GM12878 (cell line): ENCODE measurements around the gene METTL1. TPM values are rescaled to one million over a fixed set of nuclear protein-coding genes. Genes with fewer than 3 reads are reported as not detected.

Experiments
- ATAC-seq: fragments of 200-7000 bp; cut with Tn5 transposase; 3 replicates; pipeline ENCODE4 v1.9.1; 2020; ENCODE audit warnings: mild to moderate bottlenecking, moderate library complexity
- BruUV-seq: library from RNA; stranded (reverse); fragments of 400-500 nt; replicated peaks from 2 replicates; lab custom pipeline; 2021; lab: Mats Ljungman, UMichigan
- CTCF ChIA-PET: fragments of 300-600 bp; sonication (Branson Sonifier 250); formaldehyde crosslinking; extraction: SDS; loops from one replicate; lab custom pipeline; 2021; ENCODE audit warnings: inconsistent platforms; lab: Yijun Ruan, JAX
- POLR2A ChIA-PET: fragments of 350-600 bp; formaldehyde crosslinking; extraction: SDS; loops from one replicate; lab custom pipeline; 2021; ENCODE audit warnings: inconsistent platforms; lab: Charles Lee
- RAD21 ChIA-PET: fragments of 300-600 bp; sonication (Branson Sonifier 250); formaldehyde crosslinking; loops from one replicate; lab custom pipeline; 2023; ENCODE audit warnings: antibody characterized with exemption; ENCODE audit not compliant: unreplicated experiment; lab: Charles Lee
- SMC1A ChIA-PET: fragments of 300-600 bp; sonication (Branson Sonifier 250); formaldehyde crosslinking; loops from one replicate; lab custom pipeline; 2023; ENCODE audit not compliant: unreplicated experiment, uncharacterized antibody; lab: Charles Lee
- DNase-seq: peaks from one replicate; pipeline ENCODE4 v3.0.0-alpha.2; 2011; ENCODE audit warnings: low read depth, low spot score
- FAIRE-seq: peaks from 3 replicates; lab custom pipeline; 2011; peaks lifted over from hg19 to GRCh38; lab: Jason Lieb, UNC
- H2AFZ ChIP-seq: 2 replicates; pipeline ENCODE4 v1.6.0; 2011; ENCODE audit warnings: low read depth, low read length, control low read depth; ENCODE audit not compliant: control insufficient read depth
- H3K27ac ChIP-seq: 2 replicates; pipeline ENCODE4 v1.5.1; 2011; ENCODE audit warnings: control low read depth; ENCODE audit not compliant: control insufficient read depth, insufficient read depth
- H3K27me3 ChIP-seq, 2 experiments: replicated peaks in 1 of 2; 2 replicates each; pipeline versions ENCODE4 v1.6.0 to v1.6.1; 2011; ENCODE audit warnings: low read length in 1 of 2; ENCODE audit not compliant: control insufficient read depth in 2 of 2, insufficient read depth in 2 of 2
- H3K36me3 ChIP-seq, 2 experiments: 2 replicates each; pipeline ENCODE4 v1.5.1; 2011; ENCODE audit warnings: low read length in 1 of 2; ENCODE audit not compliant: control insufficient read depth in 2 of 2, insufficient read depth in 2 of 2
- H3K4me1 ChIP-seq: 2 replicates; pipeline ENCODE4 v1.6.1; 2011; ENCODE audit warnings: mild to moderate bottlenecking, low read length, moderate library complexity, mixed read lengths; ENCODE audit not compliant: control insufficient read depth, insufficient read depth
- H3K4me2 ChIP-seq: 2 replicates; pipeline ENCODE4 v1.6.0; 2011; ENCODE audit warnings: control low read depth; ENCODE audit not compliant: control insufficient read depth, insufficient read depth
- H3K4me3 ChIP-seq: fragments of 200-600 bp; sonication (generic); 2 replicates; pipeline ENCODE4 v1.5.1; 2016
- H3K79me2 ChIP-seq: 2 replicates; pipeline ENCODE4 v1.6.0; 2011; ENCODE audit warnings: low read length; ENCODE audit not compliant: control insufficient read depth, insufficient read depth
- H3K9ac ChIP-seq: 2 replicates; pipeline ENCODE4 v1.8.0; 2011; ENCODE audit warnings: low read length, control low read depth, mixed read lengths; ENCODE audit not compliant: control insufficient read depth, insufficient read depth
- H3K9me3 ChIP-seq: replicated peaks from 3 replicates; pipeline ENCODE4 v1.5.1; 2011; ENCODE audit warnings: mild to moderate bottlenecking, low read length; ENCODE audit not compliant: control insufficient read depth, insufficient read depth
- H4K20me1 ChIP-seq: 2 replicates; pipeline ENCODE4 v1.6.0; 2011; ENCODE audit not compliant: control insufficient read depth, insufficient read depth
- HCFC1 ChIP-seq: fragments of 150-350 bp; IDR thresholded peaks from 2 replicates; pipeline ENCODE4 v1.6.1; 2014; ENCODE audit warnings: low read length
- NR2F1 ChIP-seq: fragments of 450-650 bp; conservative IDR thresholded peaks from 2 replicates; pipeline ENCODE4 v1.6.1; 2017; ENCODE audit warnings: mild to moderate bottlenecking
- PML ChIP-seq: IDR thresholded peaks from 2 replicates; pipeline ENCODE4 v1.6.1; 2012; ENCODE audit warnings: low read length, inconsistent platforms
- RB1 ChIP-seq: fragments of 450-650 bp; formaldehyde crosslinking; IDR thresholded peaks from 2 replicates; pipeline ENCODE4 v1.6.1; 2017; ENCODE audit warnings: mild to moderate bottlenecking, borderline replicate concordance
- SUZ12 ChIP-seq: fragments of 200-600 bp; sonication (generic); IDR thresholded peaks from one replicate; pipeline ENCODE4 v1.6.1; 2018; ENCODE audit warnings: antibody characterized with exemption, mild to moderate bottlenecking; ENCODE audit not compliant: unreplicated experiment
- WGBS: methylation state at CpG from one replicate; pipeline ENCODE4 v1.1.6; 2016; ENCODE audit warnings: low lambda C conversion rate; ENCODE audit not compliant: insufficient replicate concordance, insufficient coverage; ENCODE audit errors: missing lambda C conversion rate; 5-methylcytosine and 5-hydroxymethylcytosine counted together
- in situ Hi-C: fragments of 300-500 bp; cut with MboI; formaldehyde crosslinking; loops from 9 replicates; pipeline ENCODE4 v1.14.3; 2018; ENCODE audit warnings: mixed read lengths
- intact Hi-C: fragments of 100-400 bp; cut with micrococcal nuclease; formaldehyde crosslinking; loops from one replicate; pipeline ENCODE4 v1.14.2; 2022; ENCODE audit not compliant: unreplicated experiment
- polyA plus RNA-seq, 11 experiments: library from polyadenylated mRNA; depleted of rRNA in 4 of 11; unstranded in 6 of 11; stranded (reverse) in 5 of 11; fragments of >200 nt; fragmentation: Nextera tagmentation in 4 of 11; fragmentation: Illumina TruSeq in 1 of 11; extraction: Ambion mirVana in 4 of 11; extraction: Trizol in 1 of 11; gene quantifications; 1 replicate in 1 of 11; 2 replicates in 10 of 11; pipeline versions ENCODE4 v1.2.1 to v1.2.3, GENCODE V29; 2011 to 2016; ENCODE audit warnings: inconsistent platforms in 2 of 11, missing spikeins in 2 of 11, low read depth in 1 of 11
- total RNA-seq, 4 experiments: library from RNA; depleted of rRNA in 3 of 4; stranded (reverse); fragments of >200 nt in 3 of 4; fragmentation: Illumina TruSeq in 1 of 4; extraction: Trizol in 1 of 4; gene quantifications; 2 replicates each; pipeline versions ENCODE4 v1.2.1 to v1.2.3, GENCODE V29; 2013 to 2021
- TF ChIP-seq, protein P1 (sequence below): fragments of 450-650 bp; formaldehyde crosslinking; IDR thresholded peaks from 2 replicates; pipeline ENCODE4 v1.5.0; 2022; ENCODE audit warnings: mild to moderate bottlenecking, missing genetic modification characterization
- TF ChIP-seq, protein P2 (sequence below): IDR thresholded peaks from 2 replicates; pipeline ENCODE4 v1.6.1; 2011; ENCODE audit warnings: mild to moderate bottlenecking, low read depth, low read length, moderate library complexity; ENCODE audit not compliant: insufficient replicate concordance
- TF ChIP-seq, protein P3 (sequence below): fragments of 450-650 bp; IDR thresholded peaks from 2 replicates; pipeline ENCODE4 v1.6.1; 2017; ENCODE audit warnings: mild to moderate bottlenecking, low read depth, inconsistent platforms; ENCODE audit not compliant: poor library complexity, severe bottlenecking
- TF ChIP-seq, protein P4 (sequence below): fragments of 450-650 bp; formaldehyde crosslinking; IDR thresholded peaks from 2 replicates; pipeline ENCODE4 v1.4.0; 2022; ENCODE audit warnings: mild to moderate bottlenecking, moderate library complexity

METTL1 gene
- total and polyA plus RNA-seq, 10 of the 15 experiments (the other 5 are each of a cell fraction or from before 2014, with no cell fraction given), result 11.3 to 44.3 (median 30.6) TPM

DNA sequence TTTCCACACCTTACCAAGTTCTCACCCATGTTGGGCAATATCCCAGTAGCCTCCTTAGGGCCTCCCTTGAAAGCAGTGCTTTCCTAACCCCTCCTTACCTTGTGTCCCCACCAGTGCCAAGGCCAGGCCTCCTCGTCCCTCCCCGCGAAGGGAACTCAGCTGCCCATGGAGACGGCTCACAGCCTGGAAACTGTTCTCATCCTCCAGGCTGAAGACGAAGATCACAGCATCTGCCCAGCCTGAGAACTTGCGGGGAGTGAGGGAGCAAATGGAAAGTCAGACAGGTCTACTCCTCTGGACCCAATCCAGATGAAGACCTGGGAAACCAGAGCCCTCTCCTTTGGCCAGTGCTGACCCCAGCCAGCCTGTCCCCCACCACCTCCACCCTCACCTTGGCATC lies 38.0 kb downstream of the METTL1 start (continued):
- TF ChIP-seq RB1 (no peak), PML (no peak), HCFC1 (no peak)
- TF ChIP-seq, protein P1, sequence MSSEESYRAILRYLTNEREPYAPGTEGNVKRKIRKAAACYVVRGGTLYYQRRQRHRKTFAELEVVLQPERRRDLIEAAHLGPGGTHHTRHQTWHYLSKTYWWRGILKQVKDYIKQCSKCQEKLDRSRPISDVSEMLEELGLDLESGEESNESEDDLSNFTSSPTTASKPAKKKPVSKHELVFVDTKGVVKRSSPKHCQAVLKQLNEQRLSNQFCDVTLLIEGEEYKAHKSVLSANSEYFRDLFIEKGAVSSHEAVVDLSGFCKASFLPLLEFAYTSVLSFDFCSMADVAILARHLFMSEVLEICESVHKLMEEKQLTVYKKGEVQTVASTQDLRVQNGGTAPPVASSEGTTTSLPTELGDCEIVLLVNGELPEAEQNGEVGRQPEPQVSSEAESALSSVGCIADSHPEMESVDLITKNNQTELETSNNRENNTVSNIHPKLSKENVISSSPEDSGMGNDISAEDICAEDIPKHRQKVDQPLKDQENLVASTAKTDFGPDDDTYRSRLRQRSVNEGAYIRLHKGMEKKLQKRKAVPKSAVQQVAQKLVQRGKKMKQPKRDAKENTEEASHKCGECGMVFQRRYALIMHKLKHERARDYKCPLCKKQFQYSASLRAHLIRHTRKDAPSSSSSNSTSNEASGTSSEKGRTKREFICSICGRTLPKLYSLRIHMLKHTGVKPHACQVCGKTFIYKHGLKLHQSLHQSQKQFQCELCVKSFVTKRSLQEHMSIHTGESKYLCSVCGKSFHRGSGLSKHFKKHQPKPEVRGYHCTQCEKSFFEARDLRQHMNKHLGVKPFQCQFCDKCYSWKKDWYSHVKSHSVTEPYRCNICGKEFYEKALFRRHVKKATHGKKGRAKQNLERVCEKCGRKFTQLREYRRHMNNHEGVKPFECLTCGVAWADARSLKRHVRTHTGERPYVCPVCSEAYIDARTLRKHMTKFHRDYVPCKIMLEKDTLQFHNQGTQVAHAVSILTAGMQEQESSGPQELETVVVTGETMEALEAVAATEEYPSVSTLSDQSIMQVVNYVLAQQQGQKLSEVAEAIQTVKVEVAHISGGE (CRISPR knock-in tag), result no peak
- TF ChIP-seq, protein P2, sequence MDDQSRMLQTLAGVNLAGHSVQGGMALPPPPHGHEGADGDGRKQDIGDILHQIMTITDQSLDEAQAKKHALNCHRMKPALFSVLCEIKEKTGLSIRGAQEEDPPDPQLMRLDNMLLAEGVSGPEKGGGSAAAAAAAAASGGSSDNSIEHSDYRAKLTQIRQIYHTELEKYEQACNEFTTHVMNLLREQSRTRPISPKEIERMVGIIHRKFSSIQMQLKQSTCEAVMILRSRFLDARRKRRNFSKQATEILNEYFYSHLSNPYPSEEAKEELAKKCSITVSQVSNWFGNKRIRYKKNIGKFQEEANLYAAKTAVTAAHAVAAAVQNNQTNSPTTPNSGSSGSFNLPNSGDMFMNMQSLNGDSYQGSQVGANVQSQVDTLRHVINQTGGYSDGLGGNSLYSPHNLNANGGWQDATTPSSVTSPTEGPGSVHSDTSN, result no peak

DNA sequence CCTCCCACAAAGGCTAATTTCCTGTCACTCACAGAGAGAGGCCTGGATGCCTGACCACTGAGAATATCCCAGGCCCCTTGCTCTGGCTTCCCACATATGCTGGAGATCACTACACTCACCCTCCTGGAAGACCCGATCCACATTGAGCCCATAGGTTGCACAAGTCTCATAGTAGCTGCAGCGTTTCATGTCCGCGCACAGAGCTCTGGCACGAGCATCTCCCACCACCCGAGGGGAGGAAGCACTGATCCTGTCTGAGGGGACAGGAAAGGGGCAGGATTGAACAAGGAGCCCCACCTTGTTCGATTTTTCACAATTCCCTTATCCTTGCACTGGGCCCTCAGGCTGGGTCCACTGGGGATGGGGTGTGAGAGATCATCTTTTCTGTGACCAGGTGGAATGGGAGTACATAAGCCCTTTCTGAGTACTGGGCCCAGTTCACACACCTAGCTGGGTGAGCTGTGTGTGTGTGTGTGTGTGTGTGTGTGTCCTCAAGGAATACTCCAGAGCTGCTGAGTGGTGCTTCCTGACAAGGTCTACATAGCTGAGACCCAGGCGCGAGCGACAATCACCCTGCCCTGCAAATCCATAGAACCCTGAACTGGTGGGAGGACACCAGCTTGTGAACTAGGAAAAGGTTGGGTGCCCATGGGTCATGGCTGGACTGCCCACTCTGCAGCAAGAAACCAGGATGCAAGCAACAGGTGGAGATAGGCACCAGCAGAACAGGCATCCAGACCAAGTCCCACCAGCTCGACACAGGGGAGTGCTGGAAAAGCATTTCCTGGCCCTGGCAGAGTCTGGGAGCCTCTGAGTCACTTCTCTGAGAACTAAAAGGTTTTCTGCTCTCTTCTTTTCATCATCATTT lies 38.9 kb downstream of the METTL1 start:
- RAD21 ChIA-PET, result no interaction called here
- WGBS, result 82% methylated on average over 11 of the region's 11 CpGs
- Histone ChIP-seq H3K4me3 (no peak overlapping the region), H4K20me1 (no peaks in the 10 kb centered on the region), H3K4me1 (no peaks in the 10 kb centered on the region), H3K79me2 (no peaks in the 10 kb centered on the region), H3K36me3 (peaks cover 4 to 12% of the 10 kb centered on the region in 2 experiments), H3K9me3 (no peaks in the 10 kb centered on the region), H3K27me3 (no peaks in the 10 kb centered on the region), H2AFZ (no peak overlapping the region), H3K9ac (no peak overlapping the region), H3K4me2 (no peak overlapping the region), H3K27ac (no peak overlapping the region)
- in situ Hi-C loops, result no loop called here
- no TSS peak for BruUV-seq
- POLR2A ChIA-PET, result no interaction called here
- no peak for ATAC-seq
- TF ChIP-seq NR2F1 (no peak), SUZ12 (no peak)
- TF ChIP-seq, protein P3, sequence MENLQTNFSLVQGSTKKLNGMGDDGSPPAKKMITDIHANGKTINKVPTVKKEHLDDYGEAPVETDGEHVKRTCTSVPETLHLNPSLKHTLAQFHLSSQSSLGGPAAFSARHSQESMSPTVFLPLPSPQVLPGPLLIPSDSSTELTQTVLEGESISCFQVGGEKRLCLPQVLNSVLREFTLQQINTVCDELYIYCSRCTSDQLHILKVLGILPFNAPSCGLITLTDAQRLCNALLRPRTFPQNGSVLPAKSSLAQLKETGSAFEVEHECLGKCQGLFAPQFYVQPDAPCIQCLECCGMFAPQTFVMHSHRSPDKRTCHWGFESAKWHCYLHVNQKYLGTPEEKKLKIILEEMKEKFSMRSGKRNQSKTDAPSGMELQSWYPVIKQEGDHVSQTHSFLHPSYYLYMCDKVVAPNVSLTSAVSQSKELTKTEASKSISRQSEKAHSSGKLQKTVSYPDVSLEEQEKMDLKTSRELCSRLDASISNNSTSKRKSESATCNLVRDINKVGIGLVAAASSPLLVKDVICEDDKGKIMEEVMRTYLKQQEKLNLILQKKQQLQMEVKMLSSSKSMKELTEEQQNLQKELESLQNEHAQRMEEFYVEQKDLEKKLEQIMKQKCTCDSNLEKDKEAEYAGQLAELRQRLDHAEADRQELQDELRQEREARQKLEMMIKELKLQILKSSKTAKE, result no peak
- TF ChIP-seq, protein P4, sequence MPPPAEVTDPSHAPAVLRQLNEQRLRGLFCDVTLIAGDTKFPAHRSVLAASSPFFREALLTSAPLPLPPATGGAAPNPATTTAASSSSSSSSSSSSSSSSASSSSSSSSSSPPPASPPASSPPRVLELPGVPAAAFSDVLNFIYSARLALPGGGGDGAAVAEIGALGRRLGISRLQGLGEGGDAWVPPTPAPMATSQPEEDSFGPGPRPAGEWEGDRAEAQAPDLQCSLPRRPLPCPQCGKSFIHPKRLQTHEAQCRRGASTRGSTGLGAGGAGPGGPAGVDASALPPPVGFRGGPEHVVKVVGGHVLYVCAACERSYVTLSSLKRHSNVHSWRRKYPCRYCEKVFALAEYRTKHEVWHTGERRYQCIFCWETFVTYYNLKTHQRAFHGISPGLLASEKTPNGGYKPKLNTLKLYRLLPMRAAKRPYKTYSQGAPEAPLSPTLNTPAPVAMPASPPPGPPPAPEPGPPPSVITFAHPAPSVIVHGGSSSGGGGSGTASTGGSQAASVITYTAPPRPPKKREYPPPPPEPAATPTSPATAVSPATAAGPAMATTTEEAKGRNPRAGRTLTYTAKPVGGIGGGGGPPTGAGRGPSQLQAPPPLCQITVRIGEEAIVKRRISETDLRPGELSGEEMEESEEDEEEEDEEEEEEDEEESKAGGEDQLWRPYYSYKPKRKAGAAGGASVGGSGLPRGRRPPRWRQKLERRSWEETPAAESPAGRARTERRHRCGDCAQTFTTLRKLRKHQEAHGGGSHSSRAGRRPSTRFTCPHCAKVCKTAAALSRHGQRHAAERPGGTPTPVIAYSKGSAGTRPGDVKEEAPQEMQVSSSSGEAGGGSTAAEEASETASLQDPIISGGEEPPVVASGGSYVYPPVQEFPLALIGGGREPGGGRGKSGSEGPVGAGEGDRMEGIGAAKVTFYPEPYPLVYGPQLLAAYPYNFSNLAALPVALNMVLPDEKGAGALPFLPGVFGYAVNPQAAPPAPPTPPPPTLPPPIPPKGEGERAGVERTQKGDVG (CRISPR knock-in tag), result no peak
- FAIRE-seq, result no peak
- intact Hi-C loops, result no loop called here
- no peak for DNase-seq
- SMC1A ChIA-PET, result interaction anchor here (1.9 kb wide), 1 partner anchor 9 kb away, joined by 5 read pairs; no protein-coding TSS in a partner anchor
- CTCF ChIA-PET, result interaction anchor here (0.6 to 1.3 kb wide), 5 partner anchors 8 to 460 kb away, joined by 3 to 4 read pairs (median 3); partner anchors contain the start of gene TSPAN31
